ENCODE data around the gene SLC16A12. TPM values are rescaled to one million over a fixed set of nuclear protein-coding genes. Genes with fewer than 3 reads are reported as not detected.
A peak's percentile ranks its signal among the peaks of the same experiment; 100 is the strongest.

SLC16A12 gene
- polyA plus RNA-seq, 1 donor (not counting 4 experiments of a cell fraction or from before 2014, with no cell fraction given), result 0.10 TPM

DNA sequence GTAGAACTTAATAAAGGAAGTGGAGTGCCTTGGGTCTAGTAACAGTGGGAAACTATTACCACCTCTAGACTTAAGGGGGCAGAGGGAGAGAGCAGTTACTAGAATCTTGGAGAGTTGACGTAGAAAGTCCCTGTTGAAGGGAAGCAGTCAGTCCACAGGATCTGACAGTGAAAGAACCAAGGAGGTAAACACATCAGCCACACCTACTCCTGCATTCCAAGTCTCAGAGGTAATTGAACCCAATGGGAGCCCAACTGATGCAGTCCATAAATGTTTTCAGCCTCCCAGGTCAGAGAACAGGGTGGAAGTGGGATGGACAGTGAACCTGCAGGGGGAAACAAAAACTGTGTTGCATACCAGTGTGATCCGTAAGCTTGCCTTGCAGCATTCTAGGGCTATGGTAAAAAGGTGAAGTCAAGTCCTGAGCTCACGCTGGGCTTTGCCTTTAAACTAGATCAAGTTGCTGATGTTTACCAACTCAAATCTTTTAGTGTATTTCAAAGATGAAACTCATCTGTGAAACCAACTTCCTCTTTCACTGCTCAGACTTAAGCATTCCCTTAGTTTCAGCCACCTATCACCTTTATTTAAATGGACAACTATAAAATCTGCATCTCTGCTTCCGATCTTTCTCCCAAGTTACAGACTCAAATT lies 57.2 kb downstream of the SLC16A12 start:
- DNase-seq (ENCODE audit: low read depth, low spot score), result no peak
- Histone ChIP-seq H3K9me1 (ENCODE audit: control insufficient read depth, extremely low read depth, insufficient read depth, low read length) (no peaks in the 10 kb centered on the region), H2AFZ (ENCODE audit: control insufficient read depth, low read length) (no peak overlapping the region), H3K4me1 (ENCODE audit: control insufficient read depth, extremely low read depth, insufficient read depth, low read length) (peaks cover 23% of the 10 kb centered on the region), H3K4me2 (ENCODE audit: control insufficient read depth, extremely low read depth, insufficient read depth, low read depth, low read length) (no peak overlapping the region), H3K36me3 (ENCODE audit: control insufficient read depth in 2 of 2, extremely low read depth in 1 of 2, insufficient read depth in 2 of 2, low read length in 2 of 2) (no peaks in the 10 kb centered on the region), H3K27me3 (ENCODE audit: control insufficient read depth, extremely low read depth, insufficient read depth, low read length) (no peaks in the 10 kb centered on the region), H3K4me3 (ENCODE audit: control insufficient read depth in 2 of 3, extremely low read depth in 1 of 3, insufficient read depth in 2 of 3, low read depth in 1 of 3, low read length in 3 of 3) (no peak overlapping the region), H3K79me2 (ENCODE audit: control insufficient read depth, insufficient read depth, low read length) (no peaks in the 10 kb centered on the region), H4K20me1 (ENCODE audit: control insufficient read depth, extremely low read depth, insufficient read depth, low read length) (no peaks in the 10 kb centered on the region), H3K9me3 (ENCODE audit: control insufficient read depth, low read depth, low read length) (no peaks in the 10 kb centered on the region), H3K27ac (ENCODE audit: control insufficient read depth, insufficient read depth, low read length) (no peak overlapping the region), H3K9ac (ENCODE audit: control insufficient read depth, extremely low read depth, insufficient read depth, low read length) (no peak overlapping the region)
- peak; percentile 87 for FAIRE-seq
- dilution Hi-C loops (cut with MboI; ENCODE audit: extremely low pct_ligation_motif_present, low sequenced_read_pairs), result no loop called here
- TF ChIP-seq, protein P1, sequence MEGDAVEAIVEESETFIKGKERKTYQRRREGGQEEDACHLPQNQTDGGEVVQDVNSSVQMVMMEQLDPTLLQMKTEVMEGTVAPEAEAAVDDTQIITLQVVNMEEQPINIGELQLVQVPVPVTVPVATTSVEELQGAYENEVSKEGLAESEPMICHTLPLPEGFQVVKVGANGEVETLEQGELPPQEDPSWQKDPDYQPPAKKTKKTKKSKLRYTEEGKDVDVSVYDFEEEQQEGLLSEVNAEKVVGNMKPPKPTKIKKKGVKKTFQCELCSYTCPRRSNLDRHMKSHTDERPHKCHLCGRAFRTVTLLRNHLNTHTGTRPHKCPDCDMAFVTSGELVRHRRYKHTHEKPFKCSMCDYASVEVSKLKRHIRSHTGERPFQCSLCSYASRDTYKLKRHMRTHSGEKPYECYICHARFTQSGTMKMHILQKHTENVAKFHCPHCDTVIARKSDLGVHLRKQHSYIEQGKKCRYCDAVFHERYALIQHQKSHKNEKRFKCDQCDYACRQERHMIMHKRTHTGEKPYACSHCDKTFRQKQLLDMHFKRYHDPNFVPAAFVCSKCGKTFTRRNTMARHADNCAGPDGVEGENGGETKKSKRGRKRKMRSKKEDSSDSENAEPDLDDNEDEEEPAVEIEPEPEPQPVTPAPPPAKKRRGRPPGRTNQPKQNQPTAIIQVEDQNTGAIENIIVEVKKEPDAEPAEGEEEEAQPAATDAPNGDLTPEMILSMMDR (optimal IDR thresholded peaks at IDR 0.05 in 1 of 3, IDR thresholded peaks at IDR 0.05 in 1 of 3, conservative IDR thresholded peaks at IDR 0.05 in 1 of 3; ENCODE audit: extremely low read depth in 1 of 3, insufficient read depth in 2 of 3, low read length in 3 of 3), result no peak
- TF ChIP-seq EZH2 (IDR thresholded peaks at IDR 0.05; ENCODE audit: low read length), result no peak

DNA sequence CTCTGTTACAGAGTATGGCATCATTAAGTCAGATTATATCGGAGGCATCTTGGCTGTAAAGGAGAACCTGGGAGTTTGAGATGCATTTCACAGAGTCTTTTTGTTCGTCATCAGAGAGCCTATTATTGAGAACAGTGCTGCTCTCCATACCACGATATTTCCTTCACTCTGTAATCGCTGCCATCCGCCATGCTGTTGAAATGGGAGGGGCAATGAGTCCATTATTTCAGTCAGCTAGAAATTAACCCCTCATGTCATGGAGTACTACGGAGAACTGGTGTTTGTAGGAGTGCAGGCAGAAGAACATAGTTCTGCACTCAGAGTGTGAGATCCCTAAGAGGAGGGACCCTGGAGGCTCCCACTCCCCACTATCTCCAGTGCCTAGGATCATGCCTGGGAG lies 59.2 kb downstream of the SLC16A12 start:
- no peaks in the 10 kb centered on the region for H3K9me3 ChIP-seq (ENCODE audit: control insufficient read depth, low read depth, low read length)
- H3K27me3 ChIP-seq (ENCODE audit: control insufficient read depth, extremely low read depth, insufficient read depth, low read length), result no peaks in the 10 kb centered on the region
- H3K27ac ChIP-seq (ENCODE audit: control insufficient read depth, insufficient read depth, low read length), result no peak overlapping the region
- TF ChIP-seq, protein P1 (optimal IDR thresholded peaks at IDR 0.05 in 1 of 3, IDR thresholded peaks at IDR 0.05 in 1 of 3, conservative IDR thresholded peaks at IDR 0.05 in 1 of 3; ENCODE audit: extremely low read depth in 1 of 3, insufficient read depth in 2 of 3, low read length in 3 of 3), result no peak
- TF ChIP-seq EZH2 (IDR thresholded peaks at IDR 0.05; ENCODE audit: low read length), result no peak
- FAIRE-seq (no peak), DNase-seq (ENCODE audit: low read depth, low spot score) (no peak)
- no peaks in the 10 kb centered on the region for H3K36me3 ChIP-seq (ENCODE audit: control insufficient read depth in 2 of 2, extremely low read depth in 1 of 2, insufficient read depth in 2 of 2, low read length in 2 of 2)
- H3K9me1 ChIP-seq (ENCODE audit: control insufficient read depth, extremely low read depth, insufficient read depth, low read length), result no peaks in the 10 kb centered on the region
- no peak overlapping the region for H3K9ac ChIP-seq (ENCODE audit: control insufficient read depth, extremely low read depth, insufficient read depth, low read length)
- H3K4me3 ChIP-seq (ENCODE audit: control insufficient read depth in 2 of 3, extremely low read depth in 1 of 3, insufficient read depth in 2 of 3, low read depth in 1 of 3, low read length in 3 of 3), result no peak overlapping the region
- dilution Hi-C loops (cut with MboI; ENCODE audit: extremely low pct_ligation_motif_present, low sequenced_read_pairs), result no loop called here
- no peak overlapping the region for H2AFZ ChIP-seq (ENCODE audit: control insufficient read depth, low read length)
- H3K4me2 ChIP-seq (ENCODE audit: control insufficient read depth, extremely low read depth, insufficient read depth, low read depth, low read length), result no peak overlapping the region
- H3K79me2 ChIP-seq (ENCODE audit: control insufficient read depth, insufficient read depth, low read length), result no peaks in the 10 kb centered on the region
- H3K4me1 ChIP-seq (ENCODE audit: control insufficient read depth, extremely low read depth, insufficient read depth, low read length), result peaks cover 15% of the 10 kb centered on the region
- no peaks in the 10 kb centered on the region for H4K20me1 ChIP-seq (ENCODE audit: control insufficient read depth, extremely low read depth, insufficient read depth, low read length)

Measured in keratinocyte (primary cell).